ENCODE measurements around the gene IGIP.

IGIP gene

GRCh38 chr5:140147460-140147859 lies 21.7 kb downstream of the IGIP start:
- TF ChIP-seq GLIS3 (CRISPR knock-in tag; IDR thresholded peaks at IDR 0.05) (no peak), CSRNP3 (CRISPR knock-in tag; IDR thresholded peaks at IDR 0.05) (no peak), ZNF70 (CRISPR knock-in tag; IDR thresholded peaks at IDR 0.05) (no peak), POU6F1 (CRISPR knock-in tag; IDR thresholded peaks at IDR 0.05; ENCODE audit: borderline replicate concordance, low read depth) (no peak), OSR1 (CRISPR knock-in tag; IDR thresholded peaks at IDR 0.05) (no peak), SNAI2 (CRISPR knock-in tag; IDR thresholded peaks at IDR 0.05) (no peak), TOX (CRISPR knock-in tag; IDR thresholded peaks at IDR 0.05; ENCODE audit: borderline replicate concordance) (no peak), PPARA (CRISPR knock-in tag; IDR thresholded peaks at IDR 0.05; ENCODE audit: borderline replicate concordance) (no peak), ZNF8 (CRISPR knock-in tag; IDR thresholded peaks at IDR 0.05) (no peak), ZNF565 (CRISPR knock-in tag; conservative IDR thresholded peaks at IDR 0.05; ENCODE audit: low read depth) (no peak), ZFP30 (CRISPR knock-in tag; IDR thresholded peaks at IDR 0.05) (no peak), ISL1 (CRISPR knock-in tag; IDR thresholded peaks at IDR 0.05) (no peak), CREB5 (CRISPR knock-in tag; IDR thresholded peaks at IDR 0.05; ENCODE audit: low read depth) (no peak), CSDC2 (CRISPR knock-in tag; IDR thresholded peaks at IDR 0.05) (no peak), ZFP3 (CRISPR knock-in tag; IDR thresholded peaks at IDR 0.05) (no peak), TSHZ2 (CRISPR knock-in tag; IDR thresholded peaks at IDR 0.05) (no peak), PATZ1 (CRISPR knock-in tag; IDR thresholded peaks at IDR 0.05; ENCODE audit: borderline replicate concordance) (no peak), ARNTL (CRISPR knock-in tag; IDR thresholded peaks at IDR 0.05; ENCODE audit: borderline replicate concordance, low read depth) (no peak)

GRCh38 chr5:140148508-140148907 lies 22.8 kb downstream of the IGIP start:
- ATAC-seq, result no peak
- TF ChIP-seq ZC3H10 (CRISPR knock-in tag; IDR thresholded peaks at IDR 0.05), result no peak
- no peak for TF ChIP-seq BACH2 (CRISPR knock-in tag; IDR thresholded peaks at IDR 0.05; ENCODE audit: borderline replicate concordance)
- no peak for TF ChIP-seq PATZ1 (CRISPR knock-in tag; IDR thresholded peaks at IDR 0.05; ENCODE audit: borderline replicate concordance)
- no peak for TF ChIP-seq TOX (CRISPR knock-in tag; IDR thresholded peaks at IDR 0.05; ENCODE audit: borderline replicate concordance)
- TF ChIP-seq GLIS3 (CRISPR knock-in tag; IDR thresholded peaks at IDR 0.05), result no peak
- no peak for TF ChIP-seq PPARA (CRISPR knock-in tag; IDR thresholded peaks at IDR 0.05; ENCODE audit: borderline replicate concordance)
- TF ChIP-seq CSDC2 (CRISPR knock-in tag; IDR thresholded peaks at IDR 0.05), result no peak
- TF ChIP-seq ZNF70 (CRISPR knock-in tag; IDR thresholded peaks at IDR 0.05), result no peak
- TF ChIP-seq POU6F1 (CRISPR knock-in tag; IDR thresholded peaks at IDR 0.05; ENCODE audit: borderline replicate concordance, low read depth), result no peak
- TF ChIP-seq ZNF565 (CRISPR knock-in tag; conservative IDR thresholded peaks at IDR 0.05; ENCODE audit: low read depth), result no peak
- no peak for TF ChIP-seq TSHZ2 (CRISPR knock-in tag; IDR thresholded peaks at IDR 0.05)
- no peak for TF ChIP-seq ISL1 (CRISPR knock-in tag; IDR thresholded peaks at IDR 0.05)
- TF ChIP-seq ESRRG (CRISPR knock-in tag; IDR thresholded peaks at IDR 0.05), result no peak
- no peak for TF ChIP-seq TCF4 (CRISPR knock-in tag; IDR thresholded peaks at IDR 0.05; ENCODE audit: borderline replicate concordance)

More at GRCh38 chr5:140147460-140147859, 21.7 kb downstream of the IGIP start:
- no peak for ATAC-seq
